ENCODE measurements around the gene NOC2L.

The NOC2L gene

DNA sequence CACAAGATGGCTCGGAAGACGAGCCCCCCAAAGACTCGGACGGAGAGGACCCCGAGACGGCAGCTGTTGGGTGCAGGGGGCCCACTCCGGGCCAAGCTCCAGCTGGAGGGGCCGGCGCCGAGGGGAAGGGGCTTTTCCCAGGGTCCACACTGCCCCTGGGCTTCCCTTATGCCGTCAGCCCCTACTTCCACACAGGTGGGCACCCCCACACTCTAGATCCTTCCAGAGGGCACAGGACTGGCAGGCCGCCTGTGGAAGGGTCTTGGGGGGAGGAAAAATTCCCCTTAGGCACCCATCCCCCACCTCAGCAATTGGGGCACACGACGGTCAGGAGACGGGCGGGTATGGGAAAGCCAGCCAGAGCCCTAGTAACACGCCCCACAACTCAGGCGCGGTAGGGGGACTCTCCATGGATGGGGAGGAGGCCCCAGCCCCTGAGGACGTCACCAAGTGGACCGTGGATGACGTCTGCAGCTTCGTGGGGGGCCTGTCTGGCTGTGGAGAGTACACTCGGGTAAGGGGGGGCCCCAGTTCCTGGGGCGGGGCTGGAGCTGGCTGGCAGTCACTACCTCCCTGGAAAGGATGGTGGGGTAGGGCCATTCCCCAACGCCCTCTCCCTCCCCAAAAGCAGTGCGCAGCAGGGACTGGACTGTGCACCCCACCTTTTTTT, 16.1 kb downstream of the NOC2L start:
- DNase-seq (ENCODE audit: low read depth in 1 of 2, low spot score in 1 of 2): no peak

- no peak for DNase-seq (ENCODE audit: low read depth in 1 of 2, low spot score in 1 of 2)
These were observed 16.6 kb downstream of the NOC2L start for GRCh38 chr1:942411-942821.

DNA sequence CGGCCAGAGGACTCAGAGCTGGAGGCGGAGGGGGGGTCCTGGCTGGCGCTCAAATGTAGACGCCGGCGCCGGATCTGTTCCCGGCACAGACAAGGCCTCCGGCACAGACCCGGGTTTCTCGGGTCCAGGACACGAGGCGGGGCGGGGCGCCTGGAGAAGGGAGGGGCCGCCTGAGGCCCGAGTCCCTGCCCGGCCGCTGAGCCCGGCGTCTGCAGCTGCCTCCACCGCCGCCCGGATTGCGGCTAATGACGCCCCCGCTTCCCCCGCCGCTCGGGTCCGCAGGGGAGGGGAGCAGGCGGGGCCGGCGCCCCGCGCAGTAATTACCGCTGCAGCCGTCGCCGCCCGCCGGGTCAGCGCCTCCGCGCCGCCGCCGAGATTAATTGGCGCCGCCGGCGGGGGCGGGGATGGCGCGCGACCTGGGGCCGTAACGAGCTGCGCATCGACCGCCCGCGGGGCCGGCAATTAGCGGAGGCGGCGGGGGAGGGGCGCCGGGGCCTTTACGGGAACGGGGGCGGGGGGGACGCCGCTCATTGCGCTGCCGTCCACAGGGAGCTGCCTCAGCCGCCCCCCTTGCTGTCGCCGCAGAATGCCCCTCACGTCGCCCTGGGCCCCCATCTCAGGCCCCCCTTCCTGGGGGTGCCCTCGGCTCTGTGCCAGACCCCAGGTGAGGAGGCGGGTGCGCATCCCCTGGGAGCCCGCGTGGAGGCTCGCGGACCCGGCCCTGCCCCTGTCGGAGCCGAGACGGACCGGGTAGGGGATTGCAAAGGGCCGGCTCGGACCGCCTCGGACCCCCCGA, 17.3 kb downstream of the NOC2L start:
- no peak for DNase-seq (ENCODE audit: low read depth in 1 of 2, low spot score in 1 of 2)

DNA sequence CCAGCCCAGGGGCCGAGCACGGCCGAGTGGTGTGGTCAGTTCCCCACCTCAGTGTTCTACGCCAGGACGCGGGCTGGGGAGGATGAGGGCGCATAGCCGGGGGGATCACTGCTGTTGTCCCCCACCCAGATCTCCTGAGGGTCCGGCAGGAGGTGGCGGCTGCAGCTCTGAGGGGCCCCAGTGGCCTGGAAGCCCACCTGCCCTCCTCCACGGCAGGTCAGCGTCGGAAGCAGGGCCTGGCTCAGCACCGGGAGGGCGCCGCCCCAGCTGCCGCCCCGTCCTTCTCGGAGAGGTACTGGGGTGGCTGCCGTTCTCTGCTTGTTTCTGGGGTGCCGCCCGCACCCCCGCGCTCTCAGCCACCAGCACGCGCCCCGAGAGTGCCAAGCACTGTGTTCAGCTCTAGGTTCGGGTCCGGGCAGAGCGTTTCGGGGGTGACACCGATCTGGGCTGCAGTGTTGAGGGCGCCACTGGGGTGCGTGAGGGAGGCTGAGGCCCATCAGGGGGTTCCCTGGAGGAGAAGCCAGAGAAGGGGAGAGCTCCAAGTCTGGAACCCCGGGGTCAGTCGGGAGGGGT, 18.0 kb downstream of the NOC2L start:
- no peak for DNase-seq (ENCODE audit: low read depth in 1 of 2, low spot score in 1 of 2)

- DNase-seq (ENCODE audit: low read depth in 1 of 2, low spot score in 1 of 2): no peak
These were observed 18.7 kb downstream of the NOC2L start for GRCh38 chr1:940107-941014.

DNA sequence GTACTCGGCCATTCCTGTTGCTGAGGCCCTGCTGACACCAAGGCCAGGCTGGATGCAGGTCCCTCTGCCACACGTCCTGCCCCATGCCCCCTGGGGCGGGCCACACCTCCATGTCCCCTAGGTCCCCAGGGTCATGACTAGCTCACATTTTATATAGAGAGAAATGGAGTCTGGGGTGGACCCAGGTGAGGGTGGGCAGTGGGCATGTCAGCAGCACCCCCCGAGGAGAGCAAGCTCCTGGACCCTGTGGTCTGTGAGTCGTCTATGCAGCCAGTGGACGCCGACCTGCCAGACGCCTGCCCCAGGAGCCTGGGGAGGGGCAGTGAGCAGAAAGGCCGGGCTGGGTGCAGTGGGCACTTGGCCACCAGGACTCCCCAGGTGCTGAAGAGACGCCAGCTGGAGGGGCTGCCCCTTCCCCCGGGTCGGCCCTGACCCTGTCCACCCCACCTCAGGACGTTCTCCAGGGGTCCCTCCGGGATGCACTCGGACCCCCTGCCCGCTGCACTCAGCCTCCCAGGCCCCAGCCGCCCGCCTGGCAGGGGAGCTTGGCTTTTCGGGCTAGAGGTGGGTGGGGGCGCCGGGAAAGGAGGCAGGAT, 19.4 kb downstream of the NOC2L start:
- no peak for DNase-seq (ENCODE audit: low read depth in 1 of 2, low spot score in 1 of 2)

DNA sequence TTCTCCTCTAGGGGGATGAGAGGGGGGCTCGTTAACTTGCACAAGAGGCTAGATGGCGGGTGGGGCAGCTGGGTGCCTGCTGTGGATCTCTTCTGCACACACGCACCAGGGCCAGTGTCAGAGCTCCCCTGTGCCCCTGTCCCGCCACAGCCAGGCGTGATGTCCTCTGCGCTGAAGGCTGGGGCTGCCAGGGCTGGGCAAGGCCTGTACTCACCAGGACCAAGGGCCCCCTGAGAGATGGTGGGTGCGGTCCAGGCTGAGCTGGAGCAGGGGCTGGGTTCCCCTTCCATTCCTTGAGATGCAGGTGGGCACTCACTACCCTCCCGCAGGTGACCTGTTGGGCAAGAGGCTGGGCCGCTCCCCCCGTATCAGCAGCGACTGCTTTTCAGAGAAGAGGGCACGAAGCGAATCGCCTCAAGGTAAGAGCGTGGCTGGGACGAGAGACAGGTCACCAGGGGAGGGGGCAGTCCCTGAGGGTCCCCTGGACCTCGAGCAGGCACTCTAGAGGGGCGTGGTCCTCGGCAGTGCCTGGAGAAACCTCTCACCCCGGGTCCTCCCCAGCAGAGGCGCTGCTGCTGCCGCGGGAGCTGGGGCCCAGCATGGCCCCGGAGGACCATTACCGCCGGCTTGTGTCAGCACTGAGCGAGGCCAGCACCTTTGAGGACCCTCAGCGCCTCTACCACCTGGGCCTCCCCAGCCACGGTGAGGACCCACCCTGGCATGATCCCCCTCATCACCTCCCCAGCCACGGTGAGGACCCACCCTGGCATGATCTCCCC, 20.2 kb downstream of the NOC2L start:
- no peak for DNase-seq (ENCODE audit: low read depth in 1 of 2, low spot score in 1 of 2)

- no peak for DNase-seq (ENCODE audit: low read depth in 1 of 2, low spot score in 1 of 2)
These were observed 20.9 kb downstream of the NOC2L start for GRCh38 chr1:938088-938683.

DNA sequence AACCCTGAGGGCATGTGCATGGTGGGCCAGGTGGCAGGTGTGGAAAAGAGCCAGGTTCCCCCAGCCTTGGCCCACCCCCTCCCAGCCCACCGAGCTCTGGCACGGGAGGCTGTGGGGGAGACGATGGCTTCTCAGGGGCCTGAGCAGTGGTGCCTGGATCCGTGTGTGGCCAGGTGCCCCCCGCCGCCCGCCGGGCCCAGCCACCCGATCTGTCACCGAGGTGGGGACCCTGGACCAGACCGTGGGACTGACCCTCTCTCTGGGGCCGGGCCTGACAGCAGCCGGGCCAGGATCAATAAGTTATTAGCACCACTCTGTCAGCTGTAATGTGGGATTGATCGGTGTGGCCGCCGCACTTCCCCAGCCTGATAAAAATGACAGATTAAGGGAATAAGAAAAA, 21.5 kb downstream of the NOC2L start:
- DNase-seq (ENCODE audit: low read depth in 1 of 2, low spot score in 1 of 2): no peak

DNA sequence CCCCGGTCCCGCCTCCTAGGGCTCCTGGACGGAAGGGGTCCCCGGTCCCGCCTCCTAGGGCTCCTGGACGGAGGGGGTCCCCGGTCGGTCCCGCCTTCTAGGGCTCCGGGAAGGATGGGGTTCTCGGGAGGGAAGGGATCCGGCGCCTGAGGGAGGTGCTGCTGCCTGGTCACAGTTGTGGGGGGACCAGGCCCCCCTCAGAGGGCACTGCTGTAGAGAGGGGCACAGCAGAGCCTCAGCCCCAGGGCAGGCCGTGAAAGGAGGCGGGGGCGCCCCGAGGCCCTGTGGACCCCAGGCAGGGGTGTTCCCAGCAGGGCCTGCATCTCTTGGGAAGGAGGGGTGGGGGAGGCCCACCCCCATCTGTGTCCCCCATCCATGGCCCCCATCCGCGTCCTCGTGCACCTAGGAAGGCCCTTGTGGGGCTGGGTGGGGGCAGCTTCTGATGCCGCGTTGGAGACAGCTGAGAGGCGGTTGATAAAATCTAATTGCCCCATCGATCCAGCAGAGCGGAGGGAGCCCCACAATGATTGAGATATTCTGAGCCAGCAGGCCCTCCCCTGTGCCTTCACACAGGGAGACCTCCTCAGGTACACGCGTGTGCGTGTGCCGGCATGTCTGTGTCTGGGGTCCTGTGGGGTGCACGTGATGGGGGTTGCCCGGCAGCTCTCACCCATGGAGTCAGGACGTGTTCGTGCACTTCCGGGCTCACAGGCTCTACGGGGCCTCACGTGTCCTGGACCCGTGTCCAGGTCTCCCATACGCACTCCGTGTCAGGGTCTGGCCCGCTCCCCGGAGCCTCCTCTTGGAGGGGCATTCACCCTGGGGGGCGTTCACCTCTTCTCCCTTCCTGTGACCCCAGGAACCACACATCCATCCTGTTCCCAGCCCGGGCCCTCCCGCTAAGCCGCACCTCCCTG, 22.4 kb downstream of the NOC2L start:
- no peak for DNase-seq (ENCODE audit: low read depth in 1 of 2, low spot score in 1 of 2)

GRCh38 chr1:935751-936231, 23.3 kb downstream of the NOC2L start:
- no peak for DNase-seq (ENCODE audit: low read depth in 1 of 2, low spot score in 1 of 2)

GRCh38 chr1:934991-935750, 23.9 kb downstream of the NOC2L start:
- no peak for DNase-seq (ENCODE audit: low read depth in 1 of 2, low spot score in 1 of 2)

DNA sequence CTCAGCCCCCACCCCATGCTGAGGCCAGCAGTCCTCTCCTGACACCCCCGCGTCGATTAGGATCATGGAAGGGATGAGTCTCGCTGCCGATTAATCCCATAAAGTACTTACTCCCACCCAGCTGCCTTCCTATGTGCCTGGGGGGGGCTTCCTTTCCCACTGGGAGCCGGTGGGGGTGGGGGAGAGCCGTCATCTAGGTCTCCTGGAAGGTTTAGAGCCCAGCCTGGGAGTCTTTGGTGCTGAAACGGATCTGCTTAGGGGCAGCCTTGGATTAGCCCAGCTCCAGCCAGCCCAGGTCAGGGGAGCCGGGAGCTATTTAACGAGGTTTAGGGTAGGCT, 25.5 kb downstream of the NOC2L start:
- DNase-seq (ENCODE audit: low read depth in 1 of 2, low spot score in 1 of 2): no peak

DNA sequence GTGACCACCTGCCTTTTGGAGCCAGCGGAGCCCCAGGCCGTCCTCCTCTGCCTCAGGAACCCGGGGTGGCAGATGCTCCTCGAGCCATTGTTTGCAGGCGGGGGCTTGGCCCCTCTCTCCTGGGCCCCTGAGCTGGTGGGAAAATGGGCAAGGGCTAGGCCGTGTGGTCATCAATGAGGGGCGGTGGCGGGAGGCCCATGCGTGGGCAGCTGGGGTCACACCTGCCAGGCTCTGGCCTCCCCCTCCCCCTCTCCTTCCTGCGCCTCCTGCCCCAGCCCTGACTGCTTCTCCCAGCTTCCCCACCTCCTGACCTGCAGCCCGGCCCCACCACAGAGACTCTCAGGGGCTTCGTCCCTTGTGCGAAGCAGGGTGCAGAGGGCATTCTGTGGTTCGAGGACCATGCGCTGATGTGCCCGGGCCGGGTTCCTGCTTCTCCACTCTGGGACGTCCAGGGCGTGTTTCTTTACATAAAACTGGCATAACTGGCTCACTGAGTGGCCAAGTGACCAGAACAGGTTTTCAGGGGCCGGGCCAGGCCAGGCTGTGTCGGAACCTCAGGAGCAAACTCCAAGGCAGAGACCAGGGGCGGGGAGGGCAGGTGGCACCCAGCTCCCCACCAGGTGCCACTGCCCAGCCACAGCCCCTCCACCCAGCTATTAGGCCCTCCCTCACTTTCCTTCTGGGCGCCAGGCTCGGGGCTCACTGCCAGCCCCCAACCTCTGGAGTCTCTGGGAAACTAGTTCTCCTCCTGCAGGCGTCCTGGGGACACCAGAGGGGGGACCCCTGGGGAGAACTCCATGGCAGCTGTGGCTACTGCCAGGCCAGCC, 26.1 kb downstream of the NOC2L start:
- DNase-seq (ENCODE audit: low read depth in 1 of 2, low spot score in 1 of 2): no peak

GRCh38 chr1:932173-932510, 26.9 kb downstream of the NOC2L start:
- no peak for DNase-seq (ENCODE audit: low read depth in 1 of 2, low spot score in 1 of 2)

DNA sequence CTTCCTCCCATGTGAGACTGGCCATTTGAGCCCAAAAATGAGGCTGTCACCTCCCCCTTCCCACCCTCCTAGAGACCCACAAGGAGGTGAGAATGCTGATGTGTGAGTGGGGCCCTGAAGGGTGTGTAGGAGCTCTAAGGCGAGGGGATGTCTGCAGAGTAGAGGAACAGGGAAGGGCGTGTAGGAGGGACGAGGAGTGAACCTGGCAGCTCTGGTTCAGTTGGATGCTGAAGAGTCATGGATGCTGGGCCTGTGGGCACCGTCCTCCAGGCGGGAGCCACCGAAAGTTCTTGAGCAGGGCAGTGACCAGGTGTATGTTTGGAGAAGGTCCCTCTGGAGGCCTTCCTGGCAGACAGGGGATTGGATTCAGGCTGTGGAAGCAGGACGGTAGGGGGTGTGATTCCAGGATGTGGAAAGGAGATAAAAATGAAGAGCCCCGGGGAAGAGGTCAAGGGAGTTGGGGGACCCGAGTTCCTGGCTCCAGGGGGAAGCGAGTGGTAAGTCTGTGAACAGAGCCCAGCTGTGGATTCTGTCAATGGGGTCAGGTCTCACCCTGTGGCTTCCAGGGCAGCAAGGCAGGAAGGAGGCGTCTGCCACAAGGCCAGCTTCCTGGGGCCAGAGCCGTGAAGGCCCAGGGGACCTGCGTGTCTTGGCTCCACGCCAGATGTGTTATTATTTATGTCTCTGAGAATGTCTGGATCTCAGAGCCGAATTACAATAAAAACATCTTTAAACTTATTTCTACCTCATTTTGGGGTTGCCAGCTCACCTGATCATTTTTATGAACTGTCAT, 27.5 kb downstream of the NOC2L start:
- no peak for DNase-seq (ENCODE audit: low read depth in 1 of 2, low spot score in 1 of 2)

All from activated CD4-positive, alpha-beta T cell treated with anti-CD3 and anti-CD28 coated beads, Interleukin-2, amount 50 U/mL, for 24 hours (primary cell).